ENCODE results near the gene WDR64.

GRCh38 chr1:241706967-241707366, 54.9 kb downstream of the WDR64 start:
- no peak for TF ChIP-seq CTCF (IDR thresholded peaks at IDR 0.05; ENCODE audit: poor library complexity)
- no peak for TF ChIP-seq EZH2 (IDR thresholded peaks at IDR 0.05; ENCODE audit: borderline replicate concordance)
- no peak for TF ChIP-seq EZH2phosphoT487 (IDR thresholded peaks at IDR 0.05; ENCODE audit: low read depth, severe bottlenecking, unreplicated experiment)

All from hepatocyte (in vitro differentiated cells).